Hepatocyte (in vitro differentiated cells): ENCODE results near the gene AP3D1. TPM values are rescaled to one million over a fixed set of nuclear protein-coding genes. Genes with fewer than 3 reads are reported as not detected.

Experiments
- DNase-seq: peaks from one replicate; pipeline ENCODE4 v3.0.0-alpha.2; 2016; ENCODE audit warnings: low spot score
- H2AFZ ChIP-seq: fragments of 200-600 bp; sonication (generic); 2 replicates; pipeline ENCODE4 v1.6.0; 2016; ENCODE audit warnings: antibody characterized with exemption, mild to moderate bottlenecking
- H3K27ac ChIP-seq: fragments of 200-600 bp; sonication (generic); 2 replicates; pipeline ENCODE4 v1.5.1; 2016; ENCODE audit warnings: mild to moderate bottlenecking
- H3K27me3 ChIP-seq: fragments of 200-600 bp; sonication (generic); 2 replicates; pipeline ENCODE4 v1.6.1; 2016
- H3K36me3 ChIP-seq: fragments of 200-600 bp; sonication (generic); replicated peaks from 2 replicates; pipeline ENCODE4 v1.5.1; 2016; ENCODE audit warnings: low read depth; ENCODE audit not compliant: insufficient read depth
- H3K4me1 ChIP-seq: fragments of 200-600 bp; sonication (generic); 2 replicates; pipeline ENCODE4 v1.5.1; 2016; ENCODE audit warnings: mild to moderate bottlenecking, moderate library complexity; ENCODE audit not compliant: insufficient read depth
- H3K4me2 ChIP-seq: fragments of 200-600 bp; sonication (generic); 2 replicates; pipeline ENCODE4 v1.6.0; 2016
- H3K4me3 ChIP-seq: fragments of 200-600 bp; sonication (generic); 2 replicates; pipeline ENCODE4 v1.5.1; 2016; ENCODE audit warnings: mild to moderate bottlenecking
- H3K79me2 ChIP-seq: fragments of 200-600 bp; sonication (generic); 2 replicates; pipeline ENCODE4 v1.6.0; 2017; ENCODE audit warnings: mild to moderate bottlenecking
- H3K9me2 ChIP-seq: fragments of 200-600 bp; sonication (generic); replicated peaks from 2 replicates; pipeline ENCODE4 v1.6.0; 2017; ENCODE audit warnings: mild to moderate bottlenecking; ENCODE audit not compliant: insufficient read depth
- H3K9me3 ChIP-seq: fragments of 200-600 bp; sonication (generic); 2 replicates; pipeline ENCODE4 v1.5.1; 2016; ENCODE audit warnings: low read depth, mild to moderate bottlenecking
- H4K20me1 ChIP-seq: fragments of 200-600 bp; sonication (generic); 2 replicates; pipeline ENCODE4 v1.6.0; 2016; ENCODE audit warnings: mild to moderate bottlenecking; ENCODE audit not compliant: insufficient read depth, poor library complexity, severe bottlenecking
- EZH2 ChIP-seq: fragments of 200-600 bp; sonication (generic); IDR thresholded peaks from 2 replicates; pipeline ENCODE4 v1.6.1; 2016; ENCODE audit warnings: antibody characterized with exemption, mild to moderate bottlenecking, borderline replicate concordance
- EZH2phosphoT487 ChIP-seq: fragments of 200-600 bp; sonication (generic); IDR thresholded peaks from one replicate; pipeline ENCODE4 v1.6.1; 2018; ENCODE audit warnings: antibody characterized with exemption, mild to moderate bottlenecking, low read depth, moderate library complexity; ENCODE audit not compliant: unreplicated experiment, severe bottlenecking
- whole genome bisulfite sequencing: methylation state at CpG from one replicate; pipeline ENCODE4 v1.1.6; 2016; ENCODE audit warnings: low lambda C conversion rate; ENCODE audit errors: missing lambda C conversion rate; 5-methylcytosine and 5-hydroxymethylcytosine counted together
- polyA plus RNA-seq: library from polyadenylated mRNA; unstranded; fragments of >200 nt; fragmentation: Nextera tagmentation; extraction: Ambion mirVana; gene quantifications from 2 replicates; pipeline ENCODE4 v1.2.1, GENCODE V29; 2016
- total RNA-seq: library from RNA; depleted of rRNA; stranded (reverse); fragments of >200 nt; gene quantifications from 2 replicates; pipeline ENCODE4 v1.2.3, GENCODE V29; 2014
- TF ChIP-seq, protein P1 (sequence below): fragments of 200-600 bp; sonication (generic); IDR thresholded peaks from 2 replicates; pipeline ENCODE4 v1.5.1; 2016; ENCODE audit warnings: antibody characterized with exemption, mild to moderate bottlenecking; ENCODE audit not compliant: poor library complexity

AP3D1 gene
- total and polyA plus RNA-seq, 2 experiments from 2014 or later, result 102 to 108 TPM

DNA sequence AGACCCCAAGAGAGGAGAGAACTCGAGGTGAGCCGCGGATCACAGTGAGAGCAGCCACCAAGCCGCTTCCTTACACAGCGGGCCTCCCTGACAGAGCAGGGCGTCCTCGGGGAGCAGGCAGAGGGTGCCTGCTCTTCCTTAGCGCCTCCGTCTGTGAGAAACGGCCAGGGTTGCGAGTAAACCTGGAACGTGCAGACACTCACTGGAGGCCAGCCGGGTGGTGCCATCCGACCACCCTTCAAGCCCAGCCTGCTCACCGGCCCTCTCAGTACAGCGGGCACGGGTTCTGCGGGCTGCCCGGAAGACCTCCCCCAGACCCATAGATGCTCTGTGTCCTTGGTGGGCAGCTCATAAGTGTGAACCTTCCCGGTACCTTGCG, 22.0 kb upstream of the AP3D1 start:
- 90% methylated on average over 20 of the region's 21 CpGs for WGBS

DNA sequence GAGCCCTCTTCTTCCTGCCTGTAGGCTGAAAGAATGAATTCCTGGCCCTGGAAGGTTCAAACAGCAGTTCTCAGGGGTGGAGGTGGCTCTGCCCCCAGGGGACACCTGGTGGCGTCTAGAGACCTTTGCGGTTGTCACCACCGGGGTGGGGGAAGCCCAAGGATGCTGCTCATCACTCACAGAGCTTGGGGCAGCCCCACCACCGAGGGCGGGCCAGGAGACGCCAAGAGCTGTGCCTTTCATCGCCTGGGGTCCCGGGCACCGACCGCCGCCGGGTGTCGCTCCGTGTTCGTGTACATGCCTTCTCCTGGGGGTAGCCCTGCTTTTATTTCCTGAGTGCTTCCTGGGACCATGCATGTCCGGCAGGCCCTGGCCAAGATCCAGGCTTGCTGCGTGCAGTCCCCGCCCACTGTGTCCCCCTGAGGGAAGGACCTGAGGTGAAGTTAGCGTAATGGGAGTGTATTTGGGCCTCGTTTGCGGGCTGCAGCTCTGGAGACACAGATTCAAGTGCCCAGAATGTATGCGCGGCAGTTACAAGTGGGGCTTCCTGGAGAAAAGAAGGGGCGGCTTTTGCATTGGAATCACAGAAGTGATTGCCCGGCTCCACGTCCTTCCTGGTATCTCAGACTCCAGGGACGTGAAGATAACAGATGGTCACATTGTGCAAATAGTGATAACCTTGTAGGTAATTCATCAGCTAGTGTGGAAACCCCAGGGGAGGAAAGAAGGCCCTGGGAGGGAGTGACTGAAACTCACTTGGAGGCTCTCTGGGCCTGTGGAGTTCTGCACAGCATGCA, 20.2 kb upstream of the AP3D1 start:
- TF ChIP-seq EZH2, result no peak
- TF ChIP-seq, protein P1, sequence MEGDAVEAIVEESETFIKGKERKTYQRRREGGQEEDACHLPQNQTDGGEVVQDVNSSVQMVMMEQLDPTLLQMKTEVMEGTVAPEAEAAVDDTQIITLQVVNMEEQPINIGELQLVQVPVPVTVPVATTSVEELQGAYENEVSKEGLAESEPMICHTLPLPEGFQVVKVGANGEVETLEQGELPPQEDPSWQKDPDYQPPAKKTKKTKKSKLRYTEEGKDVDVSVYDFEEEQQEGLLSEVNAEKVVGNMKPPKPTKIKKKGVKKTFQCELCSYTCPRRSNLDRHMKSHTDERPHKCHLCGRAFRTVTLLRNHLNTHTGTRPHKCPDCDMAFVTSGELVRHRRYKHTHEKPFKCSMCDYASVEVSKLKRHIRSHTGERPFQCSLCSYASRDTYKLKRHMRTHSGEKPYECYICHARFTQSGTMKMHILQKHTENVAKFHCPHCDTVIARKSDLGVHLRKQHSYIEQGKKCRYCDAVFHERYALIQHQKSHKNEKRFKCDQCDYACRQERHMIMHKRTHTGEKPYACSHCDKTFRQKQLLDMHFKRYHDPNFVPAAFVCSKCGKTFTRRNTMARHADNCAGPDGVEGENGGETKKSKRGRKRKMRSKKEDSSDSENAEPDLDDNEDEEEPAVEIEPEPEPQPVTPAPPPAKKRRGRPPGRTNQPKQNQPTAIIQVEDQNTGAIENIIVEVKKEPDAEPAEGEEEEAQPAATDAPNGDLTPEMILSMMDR, result peak; percentile 14
- no peak for TF ChIP-seq EZH2phosphoT487
- no peaks in the 10 kb centered on the region for H3K27me3 ChIP-seq
- H3K4me2 ChIP-seq, result peak overlapping the region; percentile 63
- 40% methylated on average over 26 of the region's 27 CpGs for WGBS
- H3K9me3 ChIP-seq, result no peaks in the 10 kb centered on the region
- H4K20me1 ChIP-seq, result peaks cover 27% of the 10 kb centered on the region
- H2AFZ ChIP-seq, result no peak overlapping the region
- H3K9me2 ChIP-seq, result no peaks in the 10 kb centered on the region
- H3K4me1 ChIP-seq, result peaks cover 62% of the 10 kb centered on the region
- H3K4me3 ChIP-seq, result no peak overlapping the region
- peaks cover 94% of the 10 kb centered on the region for H3K79me2 ChIP-seq
- H3K36me3 ChIP-seq, result no peaks in the 10 kb centered on the region
- peak overlapping the region; percentile 95 for H3K27ac ChIP-seq
- peak; percentile 72 for DNase-seq

More for the DNA sequence above, 22.0 kb upstream of the AP3D1 start:
- H3K4me2 ChIP-seq, result no peak overlapping the region
- H3K9me2 ChIP-seq, result no peaks in the 10 kb centered on the region
- H3K4me3 ChIP-seq, result no peak overlapping the region
- H2AFZ ChIP-seq, result no peak overlapping the region
- H3K9me3 ChIP-seq, result no peaks in the 10 kb centered on the region
- H3K27ac ChIP-seq, result peak overlapping the region; percentile 95
- H4K20me1 ChIP-seq, result peaks cover 24% of the 10 kb centered on the region
- no peaks in the 10 kb centered on the region for H3K27me3 ChIP-seq
- no peak for DNase-seq
- no peaks in the 10 kb centered on the region for H3K36me3 ChIP-seq
- TF ChIP-seq, protein P1, result no peak
- TF ChIP-seq EZH2phosphoT487 (no peak), EZH2 (no peak)
- H3K79me2 ChIP-seq, result peaks cover 94% of the 10 kb centered on the region
- H3K4me1 ChIP-seq, result peaks cover 50% of the 10 kb centered on the region

DNA sequence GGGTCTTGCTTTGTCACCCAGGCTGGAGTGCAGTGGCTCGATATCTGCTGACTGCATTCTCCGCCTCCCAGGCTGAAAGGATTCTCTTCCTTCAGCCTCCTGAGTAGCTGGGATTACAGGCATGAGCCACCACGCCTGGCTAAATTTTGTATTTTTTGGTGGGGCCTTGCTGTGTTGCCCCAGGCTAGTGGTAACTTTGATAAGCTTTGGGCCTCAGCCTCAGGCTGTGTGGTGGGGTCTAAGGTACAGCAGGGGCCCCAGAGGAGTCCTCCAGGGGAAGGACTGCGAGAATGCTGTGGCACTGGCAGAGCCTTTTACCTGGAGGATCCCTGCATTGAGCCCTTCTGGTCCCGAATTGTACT, 19.6 kb upstream of the AP3D1 start:
- Histone ChIP-seq H3K79me2 (peaks cover 94% of the 10 kb centered on the region), H3K4me2 (peak overlapping the region; percentile 63), H2AFZ (no peak overlapping the region), H3K27ac (peak overlapping the region; percentile 95), H4K20me1 (peaks cover 31% of the 10 kb centered on the region), H3K9me2 (no peaks in the 10 kb centered on the region), H3K9me3 (no peaks in the 10 kb centered on the region), H3K36me3 (no peaks in the 10 kb centered on the region), H3K27me3 (no peaks in the 10 kb centered on the region), H3K4me3 (no peak overlapping the region), H3K4me1 (peaks cover 64% of the 10 kb centered on the region)
- DNase-seq, result no peak
- TF ChIP-seq EZH2 (no peak), EZH2phosphoT487 (no peak)
- TF ChIP-seq, protein P1, result no peak
- 54% methylated on average over 5 of the region's 5 CpGs for WGBS
